Activated CD4-positive, CD25-positive, alpha-beta regulatory T cell (primary cell): ENCODE results near the gene NTRK2.

Experiments
- DNase-seq, 4 experiments: peaks; one replicate each; lab custom pipeline; 2025; lab: John Stamatoyannopoulos, UW

NTRK2 gene

DNA sequence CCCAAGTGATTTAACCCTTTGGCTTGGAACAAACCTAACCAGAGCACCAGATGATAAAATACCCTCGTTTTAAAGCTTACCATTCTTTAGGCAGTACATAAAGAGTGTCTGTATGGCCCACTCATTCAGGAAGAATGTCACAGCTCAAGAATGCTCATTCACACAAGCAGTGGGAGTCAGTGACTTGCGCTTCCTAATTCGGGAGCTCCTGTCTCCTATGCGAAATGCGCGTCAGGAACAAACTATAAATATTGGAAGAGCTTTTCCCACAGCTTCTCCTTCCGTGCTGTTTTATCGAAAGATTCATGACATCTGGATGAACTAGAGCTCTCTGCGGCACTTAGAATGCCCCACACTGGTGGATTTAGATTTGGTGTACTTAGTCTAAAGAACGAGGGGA lies 66.6 kb downstream of the NTRK2 start:
- DNase-seq, result no peak

DNA sequence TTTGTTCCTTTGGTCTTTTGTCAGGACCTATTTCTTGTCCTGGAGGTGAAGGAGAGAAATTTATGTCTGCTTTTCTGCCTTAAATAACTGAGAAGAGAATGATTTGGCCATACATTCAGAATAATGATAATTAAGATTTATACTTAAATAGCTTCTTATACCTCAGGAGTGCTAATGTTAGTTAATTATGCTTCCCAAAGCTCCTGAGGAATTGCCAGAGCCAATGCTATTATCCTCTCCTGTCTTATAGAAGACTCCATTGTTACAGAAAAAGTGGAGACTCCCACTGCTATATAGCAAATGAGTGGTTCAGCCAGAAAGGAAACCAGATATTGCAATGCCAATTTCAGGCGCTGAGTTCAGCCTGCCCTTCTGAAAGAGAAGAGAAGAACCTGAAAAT lies 67.0 kb downstream of the NTRK2 start:
- no peak for DNase-seq

DNA sequence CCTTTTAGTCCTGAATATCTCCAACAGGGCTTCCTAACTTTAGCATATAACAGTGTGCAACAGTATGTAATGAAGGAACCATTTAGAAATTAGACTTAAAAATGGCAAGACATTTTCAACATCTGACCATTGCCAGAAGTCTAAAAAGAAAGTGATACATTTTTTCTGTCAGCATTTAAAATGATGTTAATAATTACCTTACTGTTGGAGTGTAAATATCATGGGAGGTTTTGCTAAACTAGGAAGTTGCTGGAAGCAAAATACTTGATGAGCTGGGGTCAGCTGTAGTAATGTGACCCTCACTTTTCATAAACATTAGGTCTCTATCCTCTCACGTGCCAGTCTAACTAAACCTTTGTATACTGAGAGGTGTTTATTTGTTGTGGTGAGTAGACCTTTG lies 68.8 kb downstream of the NTRK2 start:
- DNase-seq, result no peak

DNA sequence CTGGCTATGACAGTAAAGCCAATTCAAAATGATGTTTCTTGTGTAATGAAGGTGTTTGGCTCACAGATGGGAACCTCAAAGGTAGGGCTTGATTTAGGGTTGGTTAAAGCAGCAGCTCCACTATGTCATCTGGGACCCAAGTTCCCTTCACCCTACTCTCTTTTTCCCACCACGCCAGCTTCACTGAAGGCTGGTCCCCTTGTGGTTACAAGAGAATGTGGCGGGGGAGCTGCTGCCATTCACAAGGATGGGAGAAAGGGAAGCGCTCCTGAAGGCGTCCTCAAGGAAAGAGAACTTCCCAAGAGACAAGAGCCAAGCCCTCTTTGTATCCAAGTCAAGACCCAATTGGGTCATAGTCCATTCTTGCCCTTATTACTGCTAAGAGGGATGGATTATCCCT lies 72.7 kb downstream of the NTRK2 start:
- DNase-seq, result no peak

DNA sequence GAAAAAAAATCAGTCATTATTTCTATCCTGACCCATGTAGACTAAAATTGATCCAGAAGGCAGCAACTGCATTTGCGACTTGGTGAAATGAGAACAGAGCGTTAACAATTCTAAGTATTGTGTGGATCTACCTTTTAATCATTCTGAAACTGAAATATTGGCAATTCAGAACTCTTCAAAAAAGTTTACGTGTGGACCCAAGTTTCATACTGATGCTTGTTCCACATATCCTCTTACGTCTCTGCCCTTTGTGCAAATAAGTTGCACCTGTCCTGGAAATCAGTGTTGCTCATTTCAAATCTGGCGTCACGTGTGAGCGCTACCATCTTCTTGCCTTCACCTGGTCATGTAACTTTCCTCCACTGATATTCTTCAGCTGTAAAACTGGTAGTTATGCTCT lies 74.7 kb downstream of the NTRK2 start:
- no peak for DNase-seq

DNA sequence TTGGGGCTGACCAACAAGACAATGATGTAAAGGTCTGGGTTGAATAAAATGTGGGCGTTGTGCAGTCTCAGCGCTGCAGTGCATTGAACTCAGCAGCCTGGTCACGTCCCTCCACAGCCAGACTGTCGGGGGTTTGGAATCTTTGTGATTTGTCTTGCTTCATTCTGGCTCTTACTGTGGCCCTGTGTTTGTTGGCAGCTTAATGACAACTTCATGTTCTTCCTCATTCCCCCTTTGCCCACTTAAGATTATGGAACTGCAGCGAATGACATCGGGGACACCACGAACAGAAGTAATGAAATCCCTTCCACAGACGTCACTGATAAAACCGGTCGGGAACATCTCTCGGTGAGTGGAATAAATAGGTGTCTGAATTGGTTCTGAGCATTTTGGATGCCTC lies 75.2 kb downstream of the NTRK2 start:
- DNase-seq, result no peak

DNA sequence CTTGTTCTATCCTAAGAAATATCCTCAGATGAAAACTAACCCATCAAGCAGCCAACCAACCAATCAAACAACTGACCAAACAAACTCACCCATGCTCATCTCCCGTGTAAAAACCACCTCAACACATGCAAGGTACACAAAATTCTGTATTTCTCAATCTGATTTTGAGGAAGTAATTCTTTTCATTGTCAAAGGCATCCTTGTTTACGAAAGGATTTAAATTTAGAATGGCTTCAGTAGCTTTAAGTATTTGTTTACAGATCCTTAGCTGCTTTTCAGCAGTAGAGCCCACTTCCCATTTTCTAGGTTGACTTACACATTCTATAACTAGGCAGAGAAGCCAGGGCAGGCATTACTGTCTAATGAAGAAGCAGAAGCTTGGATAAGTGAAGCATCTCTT lies 78.6 kb downstream of the NTRK2 start:
- no peak for DNase-seq

DNA sequence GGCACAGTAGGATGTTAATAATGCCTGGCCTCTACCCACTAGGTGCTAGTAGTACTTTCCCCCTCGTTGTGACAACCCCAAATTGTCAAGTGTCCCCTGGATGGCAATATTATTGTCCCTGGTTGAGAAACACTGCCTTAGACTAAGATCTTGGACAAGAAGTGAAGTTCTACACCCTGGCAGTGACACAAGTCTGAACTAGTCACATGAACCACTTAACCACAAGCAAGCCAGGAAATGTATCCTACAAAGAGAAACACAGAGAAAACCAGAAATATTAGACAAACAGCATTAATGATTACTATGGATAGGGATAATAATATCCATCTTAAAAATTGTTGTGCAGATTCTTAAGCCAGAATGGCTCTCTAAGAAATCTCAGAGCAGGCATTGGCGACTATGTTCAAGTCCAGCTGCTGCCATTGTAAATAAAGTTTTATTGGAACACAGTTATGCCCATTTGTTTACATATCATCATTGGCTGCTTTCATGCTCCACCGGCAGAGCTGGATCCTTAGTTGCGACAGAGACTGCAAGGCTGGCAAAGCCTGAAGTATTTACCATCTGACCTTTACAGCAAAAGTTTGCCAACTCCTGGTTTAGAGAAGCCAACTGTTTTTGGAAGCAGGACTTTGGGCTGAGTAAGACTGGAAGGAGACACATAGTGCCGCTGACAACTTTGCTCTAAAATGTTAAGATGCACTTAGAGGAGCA lies 80.8 kb downstream of the NTRK2 start:
- DNase-seq, result no peak

DNA sequence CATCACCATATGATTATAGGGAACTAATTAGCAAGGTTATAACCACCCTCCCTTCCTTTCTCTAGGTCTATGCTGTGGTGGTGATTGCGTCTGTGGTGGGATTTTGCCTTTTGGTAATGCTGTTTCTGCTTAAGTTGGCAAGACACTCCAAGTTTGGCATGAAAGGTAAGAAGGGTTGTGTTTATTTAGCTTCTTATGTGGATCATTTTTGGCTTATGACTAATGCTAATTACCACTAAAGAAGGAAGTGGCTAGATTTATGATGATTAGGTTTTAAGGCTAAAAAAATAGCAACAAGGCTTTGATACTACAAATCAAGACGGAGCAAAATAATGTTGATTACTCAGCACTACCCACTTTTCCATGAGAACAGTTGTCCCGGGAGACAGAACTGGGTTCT lies 82.4 kb downstream of the NTRK2 start:
- DNase-seq, result no peak

DNA sequence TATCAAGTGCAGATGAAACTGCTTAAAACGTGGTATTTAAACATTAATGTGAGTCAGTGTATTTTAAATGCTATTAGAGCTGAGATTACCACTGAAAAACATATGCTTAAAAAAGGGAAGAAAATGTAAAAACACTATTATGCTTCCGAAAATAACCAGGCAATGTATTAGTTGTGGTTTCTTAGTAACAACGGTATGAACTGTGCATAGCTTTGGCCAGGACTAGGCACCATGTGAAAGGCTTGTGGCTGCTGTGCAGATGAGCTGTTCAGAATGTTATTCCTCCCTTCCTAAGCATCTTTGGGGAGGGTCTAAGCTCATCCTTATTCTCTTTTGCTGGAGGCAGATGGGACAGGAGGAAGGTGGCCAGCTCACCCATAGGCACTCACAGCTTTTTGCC lies 84.9 kb downstream of the NTRK2 start:
- no peak for DNase-seq

DNA sequence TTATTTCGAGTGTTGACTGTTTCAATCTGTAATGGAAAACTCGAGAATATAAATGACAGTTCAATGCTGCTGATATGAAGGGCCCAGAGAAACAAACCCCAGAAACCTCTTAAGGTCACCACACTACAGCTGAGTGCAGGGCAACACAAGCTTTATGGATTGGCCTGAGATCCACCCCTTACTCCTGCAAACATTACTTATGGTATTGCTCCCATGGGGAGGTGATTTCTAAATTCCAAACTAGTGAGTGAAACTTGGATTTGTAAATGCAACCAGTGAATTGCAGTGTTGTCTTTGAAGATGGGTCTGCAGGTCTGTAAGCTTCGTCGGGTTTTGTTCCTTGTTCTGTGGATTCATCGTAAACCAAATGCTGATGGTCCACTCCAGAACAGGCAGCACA lies 85.4 kb downstream of the NTRK2 start:
- no peak for DNase-seq

DNA sequence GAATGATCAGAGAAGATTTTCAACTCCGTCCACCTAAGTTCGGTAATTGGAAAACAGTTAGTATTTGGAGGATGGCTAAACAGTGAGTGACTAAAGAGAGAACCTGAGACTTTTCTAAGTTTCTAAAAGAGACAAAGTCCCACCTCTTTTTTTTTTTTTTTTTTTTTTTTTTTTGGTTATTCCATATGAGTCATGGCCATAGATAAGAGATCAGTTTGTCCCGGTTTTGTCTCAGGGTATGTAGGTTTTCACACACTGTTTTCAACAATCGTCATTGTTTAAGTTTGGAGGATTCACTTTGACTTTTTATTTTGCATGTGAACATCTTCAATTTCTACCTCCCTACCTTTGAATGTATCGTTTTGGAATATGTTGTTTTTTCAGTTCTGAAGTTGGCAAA lies 85.9 kb downstream of the NTRK2 start:
- DNase-seq, result no peak

DNA sequence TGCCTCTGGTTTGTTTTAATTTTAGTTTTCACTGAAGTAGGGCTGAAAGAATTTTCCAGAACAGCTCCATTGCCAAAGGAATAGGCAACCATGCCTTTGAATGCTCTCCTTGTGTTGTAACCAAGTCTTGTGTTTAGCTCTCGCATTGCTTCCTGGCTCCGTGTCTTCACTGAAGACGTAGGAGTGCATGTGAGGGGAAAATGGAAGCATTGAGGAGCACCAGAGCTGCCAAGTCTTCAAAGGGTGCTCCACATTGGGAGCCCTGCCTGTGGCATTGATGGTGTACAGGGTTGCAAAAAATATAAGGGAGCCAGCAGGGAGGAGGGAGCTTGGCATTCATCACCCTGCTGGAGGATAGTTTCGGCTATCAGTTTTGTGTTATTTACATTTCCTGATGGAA lies 86.6 kb downstream of the NTRK2 start:
- DNase-seq, result no peak

DNA sequence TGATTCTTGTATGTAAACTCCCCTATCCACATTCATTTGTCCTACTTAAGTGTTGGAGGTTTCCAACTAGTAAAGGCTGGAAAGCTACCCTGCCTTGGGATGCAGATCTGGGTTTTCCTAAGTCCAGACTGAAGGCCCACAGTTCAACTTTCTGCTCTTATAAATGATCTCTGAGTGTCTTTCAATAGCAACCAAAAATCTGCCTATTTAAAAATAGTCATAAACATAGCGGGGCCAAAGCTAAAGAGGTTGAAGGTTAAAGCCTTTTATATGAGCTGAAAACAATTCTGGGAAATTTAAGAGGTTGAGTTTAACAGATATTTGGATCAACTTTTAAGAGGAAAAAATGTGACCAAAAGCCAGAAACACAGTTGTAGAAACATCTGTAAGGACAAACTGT lies 87.2 kb downstream of the NTRK2 start:
- DNase-seq, result no peak

DNA sequence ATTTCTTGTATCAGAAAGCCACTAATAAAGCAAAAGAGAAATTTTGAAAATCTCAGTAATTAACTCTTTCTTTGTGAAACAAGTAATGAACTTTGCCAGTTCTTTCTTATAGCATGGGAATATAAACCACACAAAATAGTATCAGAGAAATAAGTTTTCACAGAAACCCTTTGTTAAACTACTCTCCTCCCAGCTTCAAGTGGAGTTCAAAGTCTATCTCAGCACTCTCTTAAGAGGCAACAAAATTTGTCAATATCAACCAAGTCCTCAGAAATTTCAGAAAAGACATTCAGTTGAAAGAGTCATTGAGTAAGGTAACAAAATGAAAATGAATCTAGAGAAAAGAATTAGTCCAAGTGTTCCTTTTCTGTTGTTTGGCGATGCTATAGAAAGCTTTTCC lies 89.3 kb downstream of the NTRK2 start:
- no peak for DNase-seq

DNA sequence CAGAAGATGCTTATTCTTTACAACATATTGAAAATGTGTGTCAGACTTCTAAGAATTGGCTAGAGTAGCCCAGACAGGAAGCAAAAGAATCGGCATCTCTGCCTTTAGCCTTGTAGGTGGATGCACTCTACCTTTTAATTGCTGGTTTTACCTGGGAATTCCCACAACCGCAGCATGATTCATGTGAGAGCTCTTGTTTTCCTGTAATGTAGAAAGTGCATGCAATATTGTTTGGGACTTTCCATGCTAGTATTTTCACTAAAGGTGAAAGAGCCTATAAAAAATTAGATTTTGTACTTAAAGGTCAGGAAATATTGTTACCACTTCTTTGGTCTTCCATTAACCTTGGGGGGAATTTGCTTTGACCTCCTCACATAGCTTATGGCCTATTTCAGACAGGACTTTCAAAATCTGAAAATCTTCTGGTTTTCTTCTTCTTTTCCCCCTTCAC lies 89.8 kb downstream of the NTRK2 start:
- no peak for DNase-seq

DNA sequence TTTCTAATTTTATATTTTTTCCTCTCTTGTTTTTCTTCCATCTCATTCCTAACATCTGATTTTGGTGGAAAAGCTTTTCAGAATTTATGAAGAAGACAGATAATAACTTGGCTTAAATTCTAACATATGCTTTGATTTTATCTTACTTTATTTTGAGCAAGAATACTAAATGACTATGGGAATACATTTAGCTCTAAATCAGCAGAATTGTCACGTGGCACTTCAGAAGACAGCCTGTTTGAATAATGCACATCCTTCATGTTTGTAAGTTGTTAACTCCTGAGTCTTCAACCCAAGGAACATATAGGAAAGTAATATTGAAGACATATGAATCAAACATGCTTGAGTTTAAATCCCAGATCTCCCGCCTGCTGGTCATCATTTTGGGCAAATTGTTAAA lies 90.3 kb downstream of the NTRK2 start:
- no peak for DNase-seq

DNA sequence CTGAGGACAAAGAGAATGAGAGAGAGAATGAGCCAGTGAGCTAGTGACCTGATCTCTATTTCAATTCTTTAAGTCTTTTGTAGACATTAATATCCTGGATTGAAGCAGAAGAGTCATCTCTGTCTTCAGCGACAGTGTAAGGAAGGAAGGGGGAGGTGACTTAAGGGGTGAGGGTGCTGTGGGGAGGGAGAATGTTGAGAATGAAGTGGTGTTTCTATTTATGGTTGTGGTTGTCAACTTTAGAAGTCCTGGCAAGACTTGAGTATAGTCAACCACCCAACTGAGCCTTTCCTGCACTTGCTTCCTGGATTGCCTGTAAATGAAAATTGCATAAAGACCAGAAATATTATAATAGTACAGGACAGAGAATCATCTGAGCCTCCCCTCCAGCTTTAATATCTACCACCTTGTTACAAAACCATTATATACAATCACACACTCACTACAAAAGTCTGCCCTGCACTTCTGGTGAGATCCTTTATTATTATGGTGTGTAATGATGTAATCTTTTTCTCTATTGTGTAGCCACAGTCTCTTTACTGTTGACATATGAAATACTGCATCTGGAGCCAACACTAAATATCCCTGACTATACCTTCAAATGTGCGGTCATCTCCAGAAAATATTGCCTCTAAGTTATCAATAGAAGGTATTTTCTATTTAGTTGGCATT lies 91.7 kb downstream of the NTRK2 start:
- no peak for DNase-seq

DNA sequence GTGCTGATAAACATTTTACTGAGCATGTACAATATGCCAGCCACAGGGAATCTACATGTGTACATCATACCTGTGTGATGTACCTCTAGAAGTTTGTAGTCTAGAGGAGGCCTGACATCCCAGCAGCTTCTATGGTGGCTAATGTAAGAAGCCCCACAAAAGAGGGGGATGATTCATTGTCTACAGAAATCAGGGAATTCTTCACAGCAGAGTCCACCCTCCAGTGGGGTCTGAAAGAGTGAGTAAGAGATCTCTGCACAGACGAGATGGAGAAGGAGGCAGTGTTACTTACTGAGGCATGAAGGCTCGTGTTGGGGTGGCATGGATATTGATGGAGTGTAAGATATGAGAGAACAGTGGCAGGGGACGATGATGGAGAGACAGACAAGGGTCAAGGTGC lies 103.0 kb downstream of the NTRK2 start:
- no peak for DNase-seq

DNA sequence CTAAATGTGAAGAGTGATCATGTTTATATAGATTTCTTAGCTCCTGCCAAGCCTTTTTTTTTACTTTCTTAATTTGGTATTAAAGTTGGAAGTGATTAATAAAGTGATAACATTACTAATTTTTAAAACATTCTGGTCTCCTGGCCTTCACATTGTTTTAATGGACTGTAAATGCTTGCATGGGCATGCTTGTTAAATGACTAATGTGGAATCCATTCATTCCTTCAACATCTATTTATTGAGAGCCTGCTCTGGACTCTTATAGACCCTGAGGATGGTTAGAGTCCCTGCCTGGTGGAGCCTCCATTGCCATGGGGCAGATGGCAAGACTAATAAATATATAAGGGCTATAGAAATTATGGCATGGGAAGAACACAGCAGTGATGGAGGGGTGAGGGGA lies 103.5 kb downstream of the NTRK2 start:
- DNase-seq, result no peak

DNA sequence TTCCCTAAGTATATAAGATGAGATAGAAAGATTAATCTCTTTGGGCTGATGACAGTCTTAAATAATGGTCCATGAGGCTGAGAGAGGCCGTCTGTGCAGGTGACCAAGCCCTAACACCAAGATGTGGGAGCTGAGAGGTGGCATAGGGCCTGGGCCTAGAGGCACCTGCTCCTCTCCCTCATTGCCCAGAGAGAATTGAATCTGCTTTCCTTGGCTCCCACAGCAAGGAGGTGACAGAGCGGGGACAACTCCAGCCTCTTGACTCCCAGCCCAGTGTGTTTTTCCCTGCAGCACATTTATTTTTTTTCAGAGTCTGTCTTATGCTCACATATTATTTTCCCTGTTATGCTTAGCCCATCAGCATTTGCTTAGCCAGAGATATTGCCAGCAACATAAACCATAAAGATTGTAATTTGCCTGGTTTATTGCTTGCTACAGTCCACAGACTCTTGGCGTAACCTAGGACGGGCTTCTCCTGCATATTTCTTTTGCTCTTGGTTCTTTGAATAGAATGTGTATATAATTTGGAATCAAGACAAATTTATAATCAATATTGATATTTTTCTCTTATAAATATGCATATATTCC lies 105.6 kb downstream of the NTRK2 start:
- no peak for DNase-seq

DNA sequence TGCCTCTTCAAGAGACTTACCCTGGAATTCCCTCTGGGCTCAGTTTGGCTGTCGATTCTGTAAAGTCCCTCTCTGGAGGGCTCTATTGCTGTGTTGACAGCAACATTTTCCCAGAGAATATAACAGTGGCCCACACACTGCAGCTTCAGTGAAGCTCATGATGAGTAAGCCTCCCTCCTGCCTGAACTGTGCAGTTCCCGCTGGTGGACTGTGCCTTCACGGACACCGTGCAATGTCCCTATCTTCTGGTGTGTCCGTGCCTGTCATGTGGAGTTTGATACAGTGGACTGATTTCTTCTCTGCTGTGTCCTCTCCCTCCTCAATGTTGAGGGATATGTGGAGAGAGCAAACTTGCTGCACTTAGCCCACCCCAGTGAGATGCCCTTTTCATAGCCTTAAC lies 109.0 kb downstream of the NTRK2 start:
- DNase-seq, result no peak

DNA sequence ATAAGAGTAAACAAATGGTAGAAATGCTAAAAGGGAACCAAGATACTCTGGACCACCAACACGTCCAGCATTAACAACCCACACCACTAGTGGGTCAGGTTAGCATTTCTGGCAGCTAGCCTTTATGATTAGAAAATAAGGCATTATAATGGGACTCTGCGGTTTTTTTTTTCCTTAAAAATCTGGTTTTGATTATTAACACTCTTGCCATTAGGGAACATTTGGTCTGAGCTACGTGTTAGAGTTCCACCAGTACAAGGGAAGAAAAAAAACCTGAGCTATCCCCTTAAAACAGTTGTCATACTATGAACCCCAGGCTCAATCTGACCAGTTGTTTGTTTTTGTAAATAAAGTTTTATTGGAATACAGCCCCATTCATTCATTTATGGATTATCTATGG lies 110.4 kb downstream of the NTRK2 start:
- DNase-seq, result no peak

DNA sequence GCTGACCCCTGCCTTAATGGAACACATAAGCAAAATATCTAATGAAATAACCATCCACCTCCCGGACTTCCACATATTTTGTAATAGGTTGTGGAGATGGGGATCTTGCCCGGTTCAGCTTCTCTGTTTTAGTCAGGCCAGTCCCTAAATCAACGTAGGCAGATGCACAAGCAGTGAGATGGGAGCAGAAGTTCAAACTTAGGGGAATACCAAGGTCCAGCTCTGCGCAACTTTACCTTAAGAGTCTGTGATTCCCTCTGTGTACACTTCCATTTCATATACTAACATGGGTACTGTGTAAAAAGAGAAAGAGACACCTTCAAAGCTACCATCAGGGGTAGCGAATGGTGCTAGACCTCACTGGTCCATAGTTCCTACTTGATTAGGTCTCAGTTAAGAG lies 110.9 kb downstream of the NTRK2 start:
- no peak for DNase-seq
